GM23338 (cell line): Measurements from ENCODE around the gene SENP3. TPM values are rescaled to one million over a fixed set of nuclear protein-coding genes. Genes with fewer than 3 reads are reported as not detected.
A peak's percentile ranks its signal among the peaks of the same experiment; 100 is the strongest.

Experiments
- ATAC-seq: fragments of 200-7000 bp; cut with Tn5 transposase; 3 replicates; pipeline ENCODE4 v1.9.1; 2020
- DNase-seq: peaks from one replicate; pipeline ENCODE4 v3.0.0-alpha.2; 2015; ENCODE audit warnings: low spot score
- H2AFZ ChIP-seq: fragments of 200-600 bp; sonication (generic); 2 replicates; pipeline ENCODE4 v1.8.0; 2016; ENCODE audit warnings: antibody characterized with exemption, mild to moderate bottlenecking, moderate library complexity
- H3F3A ChIP-seq: fragments of 200-600 bp; sonication (generic); replicated peaks from 2 replicates; pipeline ENCODE4 v1.8.0; 2017; ENCODE audit warnings: antibody characterized with exemption, mixed run types, low read depth
- H3K27ac ChIP-seq: fragments of 200-600 bp; sonication (generic); 2 replicates; pipeline ENCODE4 v1.6.1; 2016; ENCODE audit warnings: low read depth
- H3K27me3 ChIP-seq: fragments of 200-600 bp; sonication (generic); 2 replicates; pipeline ENCODE4 v1.8.0; 2016; ENCODE audit warnings: mild to moderate bottlenecking, mixed run types, moderate library complexity; ENCODE audit not compliant: insufficient read depth
- H3K36me3 ChIP-seq: fragments of 200-600 bp; sonication (generic); 2 replicates; pipeline ENCODE4 v1.8.0; 2016; ENCODE audit warnings: mild to moderate bottlenecking; ENCODE audit not compliant: insufficient read depth
- H3K4me1 ChIP-seq: fragments of 200-600 bp; sonication (generic); 2 replicates; pipeline ENCODE4 v1.8.0; 2016; ENCODE audit warnings: mild to moderate bottlenecking, moderate library complexity; ENCODE audit not compliant: insufficient read depth
- H3K4me2 ChIP-seq: fragments of 200-600 bp; sonication (generic); 2 replicates; pipeline ENCODE4 v1.7.1; 2017; ENCODE audit warnings: mixed run types
- H3K4me3 ChIP-seq: fragments of 200-600 bp; sonication (generic); 2 replicates; pipeline ENCODE4 v1.6.1; 2016; ENCODE audit warnings: mixed run types
- H3K79me2 ChIP-seq: fragments of 200-600 bp; sonication (generic); replicated peaks from 2 replicates; pipeline ENCODE4 v1.8.0; 2017; ENCODE audit warnings: mild to moderate bottlenecking; ENCODE audit not compliant: insufficient read depth
- H3K9me2 ChIP-seq: fragments of 200-600 bp; sonication (generic); 2 replicates; pipeline ENCODE4 v1.8.0; 2017; ENCODE audit not compliant: insufficient read depth
- H4K20me1 ChIP-seq: fragments of 200-600 bp; sonication (generic); replicated peaks from 2 replicates; pipeline ENCODE4 v1.8.0; 2017; ENCODE audit warnings: mild to moderate bottlenecking; ENCODE audit not compliant: insufficient read depth
- H3K27ac Mint-ChIP-seq: 2 replicates; pipeline ENCODE4 v1.8.0; 2020; ENCODE audit warnings: inconsistent platforms, mild to moderate bottlenecking, moderate library complexity, mixed read lengths
- H3K27me3 Mint-ChIP-seq: 3 replicates; pipeline ENCODE4 v1.8.0; 2022; ENCODE audit warnings: low read depth, mild to moderate bottlenecking, moderate library complexity, mixed read lengths, inconsistent platforms; ENCODE audit not compliant: insufficient read depth, poor library complexity
- H3K36me3 Mint-ChIP-seq: 3 replicates; pipeline ENCODE4 v1.8.0; 2021; ENCODE audit warnings: low read depth, mild to moderate bottlenecking, inconsistent platforms, moderate library complexity, mixed read lengths
- H3K4me1 Mint-ChIP-seq: 3 replicates; pipeline ENCODE4 v1.8.0; 2020; ENCODE audit warnings: mild to moderate bottlenecking, inconsistent platforms, mixed read lengths
- H3K4me3 Mint-ChIP-seq: 3 replicates; pipeline ENCODE4 v1.8.0; 2021; ENCODE audit warnings: moderate library complexity, mild to moderate bottlenecking, inconsistent platforms, mixed read lengths
- H3K9me3 Mint-ChIP-seq: 3 replicates; pipeline ENCODE4 v1.8.0; 2020; ENCODE audit warnings: moderate library complexity, mild to moderate bottlenecking, inconsistent platforms, mixed read lengths
- CREB1 ChIP-seq: fragments of 250-450 bp; sonication (Bioruptor Pico); IDR thresholded peaks from 2 replicates; pipeline ENCODE4 v1.5.0; 2020; ENCODE audit warnings: low read depth, mild to moderate bottlenecking, moderate library complexity
- ETS1 ChIP-seq: IDR thresholded peaks from 2 replicates; pipeline ENCODE4 v1.6.1; 2016; ENCODE audit warnings: antibody characterized with exemption
- EZH2 ChIP-seq: fragments of 200-600 bp; sonication (generic); IDR thresholded peaks from one replicate; pipeline ENCODE4 v1.8.0; 2017; ENCODE audit warnings: antibody characterized with exemption, mild to moderate bottlenecking, low read depth; ENCODE audit not compliant: unreplicated experiment
- EZH2phosphoT487 ChIP-seq: fragments of 200-600 bp; sonication (generic); IDR thresholded peaks from one replicate; pipeline ENCODE4 v1.8.1; 2018; ENCODE audit warnings: antibody characterized with exemption; ENCODE audit not compliant: unreplicated experiment
- JUNB ChIP-seq: IDR thresholded peaks from one replicate; pipeline ENCODE4 v1.6.1; 2016; ENCODE audit warnings: antibody characterized with exemption; ENCODE audit not compliant: unreplicated experiment
- NANOG ChIP-seq: IDR thresholded peaks from 2 replicates; pipeline ENCODE4 v1.6.1; 2016; ENCODE audit warnings: antibody characterized with exemption, borderline replicate concordance
- POLR2AphosphoS5 ChIP-seq: IDR thresholded peaks from 2 replicates; pipeline ENCODE4 v1.6.1; 2016; ENCODE audit warnings: antibody characterized with exemption, low read depth
- REST ChIP-seq: IDR thresholded peaks from one replicate; pipeline ENCODE4 v1.6.1; 2018; ENCODE audit warnings: antibody characterized with exemption; ENCODE audit not compliant: unreplicated experiment
- STAT1 ChIP-seq: IDR thresholded peaks from one replicate; pipeline ENCODE4 v1.6.1; 2016; ENCODE audit warnings: antibody characterized with exemption; ENCODE audit not compliant: unreplicated experiment
- ZNF114 ChIP-seq: fragments of 250-450 bp; sonication (Bioruptor Pico); IDR thresholded peaks from 2 replicates; pipeline ENCODE4 v1.5.0; 2020; ENCODE audit warnings: mild to moderate bottlenecking, moderate library complexity
- ZNF331 ChIP-seq: fragments of 250-450 bp; sonication (Bioruptor Pico); IDR thresholded peaks from 2 replicates; pipeline ENCODE4 v1.5.0; 2020; ENCODE audit warnings: low read depth, mild to moderate bottlenecking, moderate library complexity
- ZNF462 ChIP-seq: fragments of 250-450 bp; sonication (Bioruptor Pico); IDR thresholded peaks from 2 replicates; pipeline ENCODE4 v1.5.0; 2020; ENCODE audit warnings: mild to moderate bottlenecking, moderate library complexity
- polyA plus RNA-seq: library from polyadenylated mRNA; unstranded; fragments of >200 nt; fragmentation: Nextera tagmentation; extraction: Ambion mirVana; gene quantifications from 2 replicates; pipeline ENCODE4 v1.2.1, GENCODE V29; 2016
- total RNA-seq: library from RNA; depleted of rRNA; stranded (reverse); fragments of >200 nt; shearing (Covaris generic); gene quantifications from 2 replicates; pipeline ENCODE4 v1.2.3, GENCODE V29; 2014
- TF ChIP-seq, protein P1 (sequence below), 2 experiments: fragments of 200-600 bp in 1 of 2; sonication (generic) in 1 of 2; conservative IDR thresholded peaks; 2 replicates each; pipeline versions ENCODE4 v1.5.1 to v1.6.1; 2016 to 2017; ENCODE audit warnings: antibody characterized with exemption in 2 of 2, low read depth in 2 of 2, mild to moderate bottlenecking in 2 of 2, moderate library complexity in 1 of 2

SENP3 gene
- total and polyA plus RNA-seq, 2 experiments from 2014 or later = 6.5 to 138 TPM

DNA sequence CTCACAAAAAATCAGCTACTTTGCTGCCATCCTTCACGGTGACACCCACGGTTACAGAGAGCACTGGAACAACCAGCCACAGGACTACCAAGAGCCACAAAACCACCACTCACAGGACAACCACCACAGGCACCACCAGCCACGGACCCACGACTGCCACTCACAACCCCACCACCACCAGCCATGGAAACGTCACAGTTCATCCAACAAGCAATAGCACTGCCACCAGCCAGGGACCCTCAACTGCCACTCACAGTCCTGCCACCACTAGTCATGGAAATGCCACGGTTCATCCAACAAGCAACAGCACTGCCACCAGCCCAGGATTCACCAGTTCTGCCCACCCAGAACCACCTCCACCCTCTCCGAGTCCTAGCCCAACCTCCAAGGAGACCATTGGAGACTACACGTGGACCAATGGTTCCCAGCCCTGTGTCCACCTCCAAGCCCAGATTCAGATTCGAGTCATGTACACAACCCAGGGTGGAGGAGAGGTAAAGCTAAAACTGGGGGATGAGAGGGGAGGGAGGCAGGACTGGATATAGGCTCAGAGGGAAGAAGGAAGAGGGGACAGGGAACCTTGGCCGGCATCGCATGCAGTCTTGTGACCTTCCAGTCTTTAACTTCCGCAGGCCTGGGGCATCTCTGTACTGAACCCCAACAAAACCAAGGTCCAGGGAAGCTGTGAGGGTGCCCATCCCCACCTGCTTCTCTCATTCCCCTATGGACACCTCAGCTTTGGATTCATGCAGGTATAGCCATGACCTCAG lies 18.3 kb downstream of the SENP3 start:
- Mint-ChIP-seq H3K27me3 (peaks cover 61% of the 10 kb centered on the region), H3K4me3 (peak overlapping the region; percentile 1; the same call in 2 of the 3 replicates)
- H3K36me3 ChIP-seq = peaks cover 34% of the 10 kb centered on the region

More for the DNA sequence above, 18.3 kb downstream of the SENP3 start:
- H3K27me3 ChIP-seq = no peaks in the 10 kb centered on the region
- TF ChIP-seq JUNB (no peak), STAT1 (no peak), ETS1 (no peak), ZNF114 (no peak), ZNF462 (no peak), CREB1 (CRISPR knock-in tag) (no peak), REST (no peak), EZH2phosphoT487 (no peak), EZH2 (no peak), ZNF331 (CRISPR knock-in tag) (no peak), POLR2AphosphoS5 (no peak), NANOG (no peak)
- TF ChIP-seq, protein P1, sequence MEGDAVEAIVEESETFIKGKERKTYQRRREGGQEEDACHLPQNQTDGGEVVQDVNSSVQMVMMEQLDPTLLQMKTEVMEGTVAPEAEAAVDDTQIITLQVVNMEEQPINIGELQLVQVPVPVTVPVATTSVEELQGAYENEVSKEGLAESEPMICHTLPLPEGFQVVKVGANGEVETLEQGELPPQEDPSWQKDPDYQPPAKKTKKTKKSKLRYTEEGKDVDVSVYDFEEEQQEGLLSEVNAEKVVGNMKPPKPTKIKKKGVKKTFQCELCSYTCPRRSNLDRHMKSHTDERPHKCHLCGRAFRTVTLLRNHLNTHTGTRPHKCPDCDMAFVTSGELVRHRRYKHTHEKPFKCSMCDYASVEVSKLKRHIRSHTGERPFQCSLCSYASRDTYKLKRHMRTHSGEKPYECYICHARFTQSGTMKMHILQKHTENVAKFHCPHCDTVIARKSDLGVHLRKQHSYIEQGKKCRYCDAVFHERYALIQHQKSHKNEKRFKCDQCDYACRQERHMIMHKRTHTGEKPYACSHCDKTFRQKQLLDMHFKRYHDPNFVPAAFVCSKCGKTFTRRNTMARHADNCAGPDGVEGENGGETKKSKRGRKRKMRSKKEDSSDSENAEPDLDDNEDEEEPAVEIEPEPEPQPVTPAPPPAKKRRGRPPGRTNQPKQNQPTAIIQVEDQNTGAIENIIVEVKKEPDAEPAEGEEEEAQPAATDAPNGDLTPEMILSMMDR (conservative IDR thresholded peaks at IDR 0.05; ENCODE audit: low read depth in 2 of 2) = no peak
- DNase-seq (no peak), ATAC-seq (no peak; the same call in 2 of the 3 replicates)
- Mint-ChIP-seq H3K36me3 (peaks cover 78% of the 10 kb centered on the region), H3K9me3 (peaks cover 5% of the 10 kb centered on the region; the same call in 2 of the 3 replicates), H3K27ac (peak overlapping the region; percentile 66; the same call in 1 of the 2 replicates), H3K4me1 (peaks cover 69% of the 10 kb centered on the region)
- no peak overlapping the region for H2AFZ ChIP-seq
- no peaks in the 10 kb centered on the region; the same call in 1 of the 2 replicates for H3K9me2 ChIP-seq
- H3K4me2 ChIP-seq = no peak overlapping the region
- H3K4me1 ChIP-seq = peaks cover 37% of the 10 kb centered on the region
- peaks cover 46% of the 10 kb centered on the region for H3K79me2 ChIP-seq
- peak overlapping the region; percentile 79; the same call in 1 of the 2 replicates for H3K27ac ChIP-seq
- peaks cover 27% of the 10 kb centered on the region for H4K20me1 ChIP-seq
- peaks cover 67% of the 10 kb centered on the region for H3F3A ChIP-seq
- no peak overlapping the region for H3K4me3 ChIP-seq
